Measurements from ENCODE around the gene LY6G5C. TPM values are rescaled to one million over a fixed set of nuclear protein-coding genes. Genes with fewer than 3 reads are reported as not detected.
A peak's percentile ranks its signal among the peaks of the same experiment; 100 is the strongest.

The LY6G5C gene
- total and polyA plus RNA-seq, 2 of the 13 experiments (the other 11 are each of a cell fraction or from before 2014, with no cell fraction given): 0.33 to 0.55 TPM

DNA sequence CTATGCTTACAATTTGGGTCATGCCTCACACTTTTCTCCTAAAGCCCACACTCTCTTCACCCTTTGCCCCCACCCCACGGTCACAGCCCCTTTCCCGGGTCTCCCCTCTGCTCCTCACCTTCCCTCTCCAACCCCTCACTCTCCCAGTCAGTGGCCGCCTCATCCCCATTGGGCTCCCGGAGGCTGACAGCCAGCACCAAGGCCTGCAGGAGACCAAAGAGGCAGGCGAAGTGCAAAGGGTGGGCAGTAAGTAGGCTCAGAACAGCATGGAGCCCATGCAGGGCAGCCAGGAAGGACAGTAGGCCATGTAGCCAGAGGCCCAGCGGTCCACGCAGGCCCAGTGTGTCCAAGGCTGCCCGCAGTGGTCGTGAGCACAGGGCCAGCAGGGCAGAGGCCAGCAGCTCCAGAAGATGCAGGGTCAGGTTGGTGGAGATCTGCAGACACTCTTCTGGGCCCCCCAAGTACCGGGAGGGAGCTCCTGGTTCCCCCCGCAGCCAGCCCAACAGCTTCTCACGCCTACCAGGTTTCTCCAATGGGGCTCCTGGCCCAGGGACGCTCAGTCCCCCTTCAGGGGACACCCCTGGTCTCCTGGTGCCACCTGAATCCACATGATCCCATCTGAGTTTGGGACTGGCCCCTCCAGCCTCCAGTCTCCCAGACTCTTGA is 21.8 kb downstream of the LY6G5C start (continued):
- TF ChIP-seq NONO (IDR thresholded peaks at IDR 0.05) (no peak), NONO (CRISPR knock-in tag; conservative IDR thresholded peaks at IDR 0.05) (0 out of 2 replicates have a peak, but pooled peaks have one; percentile 41), ZNF768 (CRISPR knock-in tag; IDR thresholded peaks at IDR 0.05) (peak; percentile 44; the same call in 1 of the 2 replicates), GLI4 (CRISPR knock-in tag; IDR thresholded peaks at IDR 0.05; ENCODE audit: borderline replicate concordance) (no peak), RBFOX2 (IDR thresholded peaks at IDR 0.05; ENCODE audit: low read depth, low read length) (peak; percentile 84), HOXA9 (CRISPR knock-in tag; IDR thresholded peaks at IDR 0.05; ENCODE audit: borderline replicate concordance) (0 out of 2 replicates have a peak, but pooled peaks have one; percentile 11), NRL (CRISPR knock-in tag; IDR thresholded peaks at IDR 0.05; ENCODE audit: borderline replicate concordance) (peak; percentile 18; the same call in 1 of the 2 replicates), ZBTB33 (CRISPR knock-in tag; IDR thresholded peaks at IDR 0.05) (0 out of 2 replicates have a peak, but pooled peaks have one; percentile 4), ZNF766 (CRISPR knock-in tag; IDR thresholded peaks at IDR 0.05; ENCODE audit: borderline replicate concordance) (no peak), MAZ (IDR thresholded peaks at IDR 0.05; ENCODE audit: borderline replicate concordance, low read depth, low read length) (no peak), MAZ (CRISPR knock-in tag; IDR thresholded peaks at IDR 0.05; ENCODE audit: low read depth) (0 out of 2 replicates have a peak, but pooled peaks have one; percentile 28), SRF (IDR thresholded peaks at IDR 0.05; ENCODE audit: low read depth, low read length) (no peak), MTF1 (CRISPR knock-in tag; IDR thresholded peaks at IDR 0.05) (no peak), THYN1 (CRISPR knock-in tag; IDR thresholded peaks at IDR 0.05; ENCODE audit: borderline replicate concordance, low read depth) (no peak; the same call in 1 of the 2 replicates), TCF12 (IDR thresholded peaks at IDR 0.05) (no peak), TCF12 (CRISPR knock-in tag; IDR thresholded peaks at IDR 0.05) (no peak)
- TF ChIP-seq, protein P1, sequence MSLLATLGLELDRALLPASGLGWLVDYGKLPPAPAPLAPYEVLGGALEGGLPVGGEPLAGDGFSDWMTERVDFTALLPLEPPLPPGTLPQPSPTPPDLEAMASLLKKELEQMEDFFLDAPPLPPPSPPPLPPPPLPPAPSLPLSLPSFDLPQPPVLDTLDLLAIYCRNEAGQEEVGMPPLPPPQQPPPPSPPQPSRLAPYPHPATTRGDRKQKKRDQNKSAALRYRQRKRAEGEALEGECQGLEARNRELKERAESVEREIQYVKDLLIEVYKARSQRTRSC (CRISPR knock-in tag; IDR thresholded peaks at IDR 0.05; ENCODE audit: low read depth): no peak
- TF ChIP-seq, protein P2, sequence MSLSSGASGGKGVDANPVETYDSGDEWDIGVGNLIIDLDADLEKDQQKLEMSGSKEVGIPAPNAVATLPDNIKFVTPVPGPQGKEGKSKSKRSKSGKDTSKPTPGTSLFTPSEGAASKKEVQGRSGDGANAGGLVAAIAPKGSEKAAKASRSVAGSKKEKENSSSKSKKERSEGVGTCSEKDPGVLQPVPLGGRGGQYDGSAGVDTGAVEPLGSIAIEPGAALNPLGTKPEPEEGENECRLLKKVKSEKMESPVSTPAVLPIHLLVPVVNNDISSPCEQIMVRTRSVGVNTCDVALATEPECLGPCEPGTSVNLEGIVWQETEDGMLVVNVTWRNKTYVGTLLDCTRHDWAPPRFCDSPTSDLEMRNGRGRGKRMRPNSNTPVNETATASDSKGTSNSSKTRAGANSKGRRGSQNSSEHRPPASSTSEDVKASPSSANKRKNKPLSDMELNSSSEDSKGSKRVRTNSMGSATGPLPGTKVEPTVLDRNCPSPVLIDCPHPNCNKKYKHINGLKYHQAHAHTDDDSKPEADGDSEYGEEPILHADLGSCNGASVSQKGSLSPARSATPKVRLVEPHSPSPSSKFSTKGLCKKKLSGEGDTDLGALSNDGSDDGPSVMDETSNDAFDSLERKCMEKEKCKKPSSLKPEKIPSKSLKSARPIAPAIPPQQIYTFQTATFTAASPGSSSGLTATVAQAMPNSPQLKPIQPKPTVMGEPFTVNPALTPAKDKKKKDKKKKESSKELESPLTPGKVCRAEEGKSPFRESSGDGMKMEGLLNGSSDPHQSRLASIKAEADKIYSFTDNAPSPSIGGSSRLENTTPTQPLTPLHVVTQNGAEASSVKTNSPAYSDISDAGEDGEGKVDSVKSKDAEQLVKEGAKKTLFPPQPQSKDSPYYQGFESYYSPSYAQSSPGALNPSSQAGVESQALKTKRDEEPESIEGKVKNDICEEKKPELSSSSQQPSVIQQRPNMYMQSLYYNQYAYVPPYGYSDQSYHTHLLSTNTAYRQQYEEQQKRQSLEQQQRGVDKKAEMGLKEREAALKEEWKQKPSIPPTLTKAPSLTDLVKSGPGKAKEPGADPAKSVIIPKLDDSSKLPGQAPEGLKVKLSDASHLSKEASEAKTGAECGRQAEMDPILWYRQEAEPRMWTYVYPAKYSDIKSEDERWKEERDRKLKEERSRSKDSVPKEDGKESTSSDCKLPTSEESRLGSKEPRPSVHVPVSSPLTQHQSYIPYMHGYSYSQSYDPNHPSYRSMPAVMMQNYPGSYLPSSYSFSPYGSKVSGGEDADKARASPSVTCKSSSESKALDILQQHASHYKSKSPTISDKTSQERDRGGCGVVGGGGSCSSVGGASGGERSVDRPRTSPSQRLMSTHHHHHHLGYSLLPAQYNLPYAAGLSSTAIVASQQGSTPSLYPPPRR (CRISPR knock-in tag; IDR thresholded peaks at IDR 0.05; ENCODE audit: borderline replicate concordance): no peak
- TF ChIP-seq, protein P3, sequence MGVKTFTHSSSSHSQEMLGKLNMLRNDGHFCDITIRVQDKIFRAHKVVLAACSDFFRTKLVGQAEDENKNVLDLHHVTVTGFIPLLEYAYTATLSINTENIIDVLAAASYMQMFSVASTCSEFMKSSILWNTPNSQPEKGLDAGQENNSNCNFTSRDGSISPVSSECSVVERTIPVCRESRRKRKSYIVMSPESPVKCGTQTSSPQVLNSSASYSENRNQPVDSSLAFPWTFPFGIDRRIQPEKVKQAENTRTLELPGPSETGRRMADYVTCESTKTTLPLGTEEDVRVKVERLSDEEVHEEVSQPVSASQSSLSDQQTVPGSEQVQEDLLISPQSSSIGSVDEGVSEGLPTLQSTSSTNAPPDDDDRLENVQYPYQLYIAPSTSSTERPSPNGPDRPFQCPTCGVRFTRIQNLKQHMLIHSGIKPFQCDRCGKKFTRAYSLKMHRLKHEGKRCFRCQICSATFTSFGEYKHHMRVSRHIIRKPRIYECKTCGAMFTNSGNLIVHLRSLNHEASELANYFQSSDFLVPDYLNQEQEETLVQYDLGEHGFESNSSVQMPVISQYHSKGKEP (CRISPR knock-in tag; IDR thresholded peaks at IDR 0.05): no peak
